HepG2 (cell line): ENCODE results near the gene MYPN. TPM values are rescaled to one million over a fixed set of nuclear protein-coding genes. Genes with fewer than 3 reads are reported as not detected.

Source experiments
- ATAC-seq: fragments of 200-7000 bp; cut with Tn5 transposase; 3 replicates; pipeline ENCODE4 v1.9.1; 2020; ENCODE audit warnings: mild to moderate bottlenecking, moderate library complexity
- BruUV-seq: library from RNA; stranded (reverse); fragments of 400-500 nt; replicated peaks from 2 replicates; lab custom pipeline; 2021; lab: Mats Ljungman, UMichigan
- CTCF ChIA-PET: fragments of 300-600 bp; formaldehyde crosslinking; extraction: SDS; loops from one replicate; lab custom pipeline; 2021; ENCODE audit warnings: low total read pairs, inconsistent platforms, low intra/inter-chr PET ratio; lab: Yijun Ruan, JAX
- POLR2A ChIA-PET: fragments of 350-600 bp; sonication (Branson Sonifier 250); formaldehyde crosslinking; loops from one replicate; lab custom pipeline; 2020; ENCODE audit warnings: antibody characterized with exemption, inconsistent platforms; lab: Yijun Ruan, JAX
- DNase-seq: peaks from one replicate; pipeline ENCODE4 v3.0.0-alpha.2; 2015; ENCODE audit warnings: low spot score
- FAIRE-seq: peaks from 3 replicates; lab custom pipeline; 2011; peaks lifted over from hg19 to GRCh38; lab: Jason Lieb, UNC
- H2AFZ ChIP-seq: one replicate; pipeline ENCODE4 v1.6.1; 2011; ENCODE audit warnings: low read length, inconsistent platforms
- H3K27ac ChIP-seq: fragments of 300-600 bp; 3 replicates; pipeline ENCODE4 v1.8.0; 2011; ENCODE audit warnings: mixed run types, mild to moderate bottlenecking, mixed read lengths, low read length, inconsistent platforms; ENCODE audit not compliant: insufficient read depth; ENCODE audit errors: extremely low read length
- H3K27me3 ChIP-seq, 2 experiments: fragments of 200-600 bp in 1 of 2; 2 replicates in 1 of 2; 3 replicates in 1 of 2; pipeline versions ENCODE4 v1.6.0 to v1.8.0; 2011; ENCODE audit warnings: low read length in 2 of 2, mild to moderate bottlenecking in 2 of 2, moderate library complexity in 2 of 2, inconsistent platforms in 1 of 2; ENCODE audit not compliant: insufficient read depth in 2 of 2, control insufficient read depth in 1 of 2
- H3K36me3 ChIP-seq, 2 experiments: fragments of 200-600 bp in 1 of 2; replicated peaks in 1 of 2; 2 replicates in 1 of 2; 3 replicates in 1 of 2; pipeline versions ENCODE4 v1.5.1 to v1.8.0; 2011; ENCODE audit warnings: low read length in 2 of 2, inconsistent platforms in 1 of 2; ENCODE audit not compliant: insufficient read depth in 2 of 2, control insufficient read depth in 1 of 2
- H3K4me1 ChIP-seq: 2 replicates; pipeline ENCODE4 v1.5.1; 2012; ENCODE audit warnings: low read length, inconsistent platforms; ENCODE audit not compliant: insufficient read depth
- H3K4me2 ChIP-seq: 2 replicates; pipeline ENCODE4 v1.6.0; 2011; ENCODE audit warnings: low read depth, low read length, inconsistent platforms
- H3K4me3 ChIP-seq, 3 experiments: fragments of 200-600 bp in 1 of 3; sonication (generic), shearing (Covaris generic) in 1 of 3; replicated peaks in 1 of 3; 2 replicates each; pipeline ENCODE4 v1.5.1; 2011 to 2016; ENCODE audit warnings: low read length in 3 of 3, inconsistent platforms in 2 of 3, low read depth in 2 of 3, mild to moderate bottlenecking in 2 of 3, control low read depth in 1 of 3, mixed read lengths in 1 of 3; ENCODE audit not compliant: insufficient read depth in 1 of 3
- H3K79me2 ChIP-seq: one replicate; pipeline ENCODE4 v1.6.1; 2011; ENCODE audit warnings: low read length, inconsistent platforms; ENCODE audit not compliant: insufficient read depth
- H3K9ac ChIP-seq: 2 replicates; pipeline ENCODE4 v1.6.0; 2011; ENCODE audit warnings: mild to moderate bottlenecking, low read depth, low read length, inconsistent platforms; ENCODE audit not compliant: insufficient read depth
- H3K9me3 ChIP-seq: 2 replicates; pipeline ENCODE4 v1.5.1; 2012; ENCODE audit warnings: mild to moderate bottlenecking, low read length
- H4K20me1 ChIP-seq: 2 replicates; pipeline ENCODE4 v1.6.0; 2011; ENCODE audit warnings: inconsistent platforms, mild to moderate bottlenecking, low read length, moderate library complexity; ENCODE audit not compliant: insufficient read depth
- DZIP1 ChIP-seq: sonication (generic); formaldehyde crosslinking; IDR thresholded peaks from 2 replicates; pipeline ENCODE4 v1.5.0; 2020; ENCODE audit warnings: mild to moderate bottlenecking, missing genetic modification reagents
- FOXO4 ChIP-seq: sonication (generic); formaldehyde crosslinking; conservative IDR thresholded peaks from 2 replicates; pipeline ENCODE4 v1.8.1; 2023; ENCODE audit warnings: missing genetic modification reagents
- KDM5A ChIP-seq: fragments of 200-600 bp; sonication (generic); IDR thresholded peaks from 2 replicates; pipeline ENCODE4 v1.7.0; 2018; ENCODE audit warnings: antibody characterized with exemption, mild to moderate bottlenecking, low read length, borderline replicate concordance
- KDM5B ChIP-seq: sonication (generic); formaldehyde crosslinking; IDR thresholded peaks from 2 replicates; pipeline ENCODE4 v1.4.0; 2020; ENCODE audit warnings: missing genetic modification reagents, mild to moderate bottlenecking, borderline replicate concordance
- KLF6 ChIP-seq: IDR thresholded peaks from 2 replicates; pipeline ENCODE4 v1.8.0; 2016; ENCODE audit warnings: missing biosample characterization, missing genetic modification reagents
- MED13 ChIP-seq: sonication (generic); formaldehyde crosslinking; IDR thresholded peaks from 2 replicates; pipeline ENCODE4 v1.5.0; 2020; ENCODE audit warnings: missing genetic modification reagents
- POLR2AphosphoS5 ChIP-seq: IDR thresholded peaks from 2 replicates; pipeline ENCODE4 v1.6.1; 2012; ENCODE audit warnings: low read depth, low read length
- SATB2 ChIP-seq: sonication (generic); formaldehyde crosslinking; IDR thresholded peaks from 2 replicates; pipeline ENCODE4 v1.5.0; 2020; ENCODE audit warnings: missing genetic modification reagents
- SP5 ChIP-seq: IDR thresholded peaks from 2 replicates; pipeline ENCODE4 v1.6.1; 2016; ENCODE audit warnings: low read depth, borderline replicate concordance
- ZC3H13 ChIP-seq: sonication (generic); formaldehyde crosslinking; IDR thresholded peaks from 2 replicates; pipeline ENCODE4 v1.8.1; 2023; ENCODE audit warnings: mild to moderate bottlenecking, missing genetic modification reagents, moderate library complexity
- ZNF430 ChIP-seq: sonication (generic); formaldehyde crosslinking; IDR thresholded peaks from 2 replicates; pipeline ENCODE4 v1.9.0; 2021; ENCODE audit warnings: mild to moderate bottlenecking, missing genetic modification reagents
- ZNF432 ChIP-seq: sonication (generic); formaldehyde crosslinking; IDR thresholded peaks from 2 replicates; pipeline ENCODE4 v1.5.0; 2020; ENCODE audit warnings: missing genetic modification reagents, mild to moderate bottlenecking, borderline replicate concordance
- ZNF501 ChIP-seq: sonication (generic); formaldehyde crosslinking; IDR thresholded peaks from 2 replicates; pipeline ENCODE4 v1.5.1; 2020; ENCODE audit warnings: mild to moderate bottlenecking, moderate library complexity, missing genetic modification reagents
- ZNF530 ChIP-seq: sonication (generic); formaldehyde crosslinking; IDR thresholded peaks from 2 replicates; pipeline ENCODE4 v1.5.0; 2020; ENCODE audit warnings: low read depth, mild to moderate bottlenecking, missing genetic modification reagents
- ZNF567 ChIP-seq: sonication (generic); formaldehyde crosslinking; IDR thresholded peaks from 2 replicates; pipeline ENCODE4 v1.8.1; 2023; ENCODE audit warnings: mild to moderate bottlenecking, missing genetic modification reagents, borderline replicate concordance
- ZNF776 ChIP-seq: sonication (generic); formaldehyde crosslinking; IDR thresholded peaks from 2 replicates; pipeline ENCODE4 v1.4.0; 2020; ENCODE audit warnings: mild to moderate bottlenecking, missing genetic modification reagents
- ZNF83 ChIP-seq: sonication (generic); formaldehyde crosslinking; IDR thresholded peaks from 2 replicates; pipeline ENCODE4 v1.4.0; 2020; ENCODE audit warnings: missing genetic modification reagents, mild to moderate bottlenecking, borderline replicate concordance
- ZZZ3 ChIP-seq: sonication (generic); formaldehyde crosslinking; IDR thresholded peaks from 2 replicates; pipeline ENCODE4 v1.4.0; 2020; ENCODE audit warnings: missing genetic modification reagents, mild to moderate bottlenecking, borderline replicate concordance
- WGBS: methylation state at CpG from one replicate; pipeline ENCODE4 v1.1.6; 2017; ENCODE audit warnings: low lambda C conversion rate; 5-methylcytosine and 5-hydroxymethylcytosine counted together
- in situ Hi-C: cut with HindIII; loops from 2 replicates; pipeline ENCODE4 v1.10.0; 2017; ENCODE audit warnings: low pct_unique_long_range_greater_than_20kb; ENCODE audit not compliant: extremely low pct_ligation_motif_present
- intact Hi-C: fragments of 100-400 bp; cut with micrococcal nuclease; formaldehyde crosslinking; loops from one replicate; pipeline ENCODE4 v1.10.0; 2022; ENCODE audit not compliant: unreplicated experiment
- polyA plus RNA-seq, 8 experiments: library from polyadenylated mRNA; depleted of rRNA in 3 of 8; stranded (reverse) in 7 of 8; unstranded in 1 of 8; fragments of >200 nt; fragmentation: Illumina TruSeq in 4 of 8; extraction: Trizol in 4 of 8; gene quantifications; 2 replicates each; pipeline versions ENCODE4 v1.2.1 to v1.2.3, GENCODE V29; 2011 to 2016; ENCODE audit warnings: low read depth in 4 of 8, missing spikeins in 1 of 8, mixed read lengths in 1 of 8; ENCODE audit not compliant: insufficient read depth in 1 of 8
- total RNA-seq, 5 experiments: library from RNA; depleted of rRNA; stranded (reverse); fragments of >200 nt; fragmentation: Illumina TruSeq; extraction: Trizol; gene quantifications; 2 replicates each; pipeline ENCODE4 v1.2.3, GENCODE V29; 2016; ENCODE audit warnings: low read depth in 1 of 5
- TF ChIP-seq, protein P1 (sequence below): sonication (generic); formaldehyde crosslinking; IDR thresholded peaks from 2 replicates; pipeline ENCODE4 v1.4.0; 2020; ENCODE audit warnings: missing genetic modification reagents, mild to moderate bottlenecking, borderline replicate concordance

The MYPN gene
- total and polyA plus RNA-seq, 2 of the 13 experiments (the other 11 are each of a cell fraction or from before 2014, with no cell fraction given): not detected

DNA sequence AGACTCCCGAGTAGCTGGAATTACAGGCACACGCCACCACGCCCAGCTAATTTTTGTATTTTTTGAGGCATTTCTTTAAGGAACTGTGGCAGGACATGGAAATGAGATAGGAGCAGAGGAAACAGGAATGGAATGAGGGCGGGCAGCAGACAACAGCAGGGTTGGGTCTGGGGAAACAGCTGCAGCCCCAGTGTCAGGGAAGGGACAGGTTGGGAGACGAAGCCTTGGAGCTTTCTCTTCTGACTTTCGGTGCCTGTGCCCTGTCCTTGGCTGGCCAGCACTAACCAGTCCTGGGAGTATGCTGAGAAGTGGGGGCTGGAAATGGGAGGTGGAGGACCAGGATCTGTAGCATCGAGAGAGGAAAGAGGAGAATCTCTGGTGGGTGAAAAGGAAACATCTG is 75.3 kb downstream of the MYPN start:
- Histone ChIP-seq H3K27ac (no peak overlapping the region), H3K4me1 (peaks cover 9% of the 10 kb centered on the region), H4K20me1 (no peaks in the 10 kb centered on the region), H3K27me3 (no peaks in the 10 kb centered on the region), H3K4me3 (peak overlapping the region in 1 of 3 experiments; percentile 60; a peak in 1 of 6 replicates), H3K9me3 (no peaks in the 10 kb centered on the region), H3K9ac (no peak overlapping the region), H3K79me2 (no peaks in the 10 kb centered on the region), H3K36me3 (no peaks in the 10 kb centered on the region), H2AFZ (peak overlapping the region; percentile 81), H3K4me2 (peak overlapping the region; percentile 74)
- POLR2A ChIA-PET: no interaction called here
- DNase-seq (no peak), ATAC-seq (peak; percentile 74), FAIRE-seq (no peak)
- TF ChIP-seq, protein P1, sequence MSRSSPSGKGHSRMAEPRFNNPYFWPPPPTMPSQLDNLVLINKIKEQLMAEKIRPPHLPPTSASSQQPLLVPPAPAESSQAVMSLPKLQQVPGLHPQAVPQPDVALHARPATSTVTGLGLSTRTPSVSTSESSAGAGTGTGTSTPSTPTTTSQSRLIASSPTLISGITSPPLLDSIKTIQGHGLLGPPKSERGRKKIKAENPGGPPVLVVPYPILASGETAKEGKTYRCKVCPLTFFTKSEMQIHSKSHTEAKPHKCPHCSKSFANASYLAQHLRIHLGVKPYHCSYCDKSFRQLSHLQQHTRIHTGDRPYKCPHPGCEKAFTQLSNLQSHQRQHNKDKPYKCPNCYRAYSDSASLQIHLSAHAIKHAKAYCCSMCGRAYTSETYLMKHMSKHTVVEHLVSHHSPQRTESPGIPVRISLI (CRISPR knock-in tag): no peak
- no peak for TF ChIP-seq MED13 (CRISPR knock-in tag)
- TF ChIP-seq ZC3H13 (CRISPR knock-in tag): no peak
- TF ChIP-seq SP5 (CRISPR knock-in tag): no peak
- no peak for TF ChIP-seq FOXO4 (CRISPR knock-in tag)
- no peak for TF ChIP-seq ZNF776
- no peak for TF ChIP-seq ZNF83
- TF ChIP-seq ZNF530: no peak
- TF ChIP-seq KLF6 (CRISPR knock-in tag): no peak
- no peak for TF ChIP-seq POLR2AphosphoS5
- TF ChIP-seq KDM5B (CRISPR knock-in tag): no peak
- no peak for TF ChIP-seq ZNF501 (CRISPR knock-in tag)
- TF ChIP-seq ZNF430 (CRISPR knock-in tag): no peak
- TF ChIP-seq DZIP1 (CRISPR knock-in tag): no peak
- no peak for TF ChIP-seq SATB2 (CRISPR knock-in tag)
- TF ChIP-seq ZNF432 (CRISPR knock-in tag): no peak
- no peak for TF ChIP-seq KDM5A
- TF ChIP-seq ZZZ3 (CRISPR knock-in tag): no peak
- no peak for TF ChIP-seq ZNF567 (CRISPR knock-in tag)
- in situ Hi-C loops (no loop called here), intact Hi-C loops (loop anchor here (1.0 kb wide), 1 partner anchor 11 kb away; no protein-coding TSS in a partner anchor)
- CTCF ChIA-PET: no interaction called here
- 14% methylated on average over 7 of the region's 7 CpGs for WGBS
- no TSS peak for BruUV-seq
